Activated CD8-positive, alpha-beta T cell treated with anti-CD3 and anti-CD28 coated beads for 36 hours (primary cell): ENCODE data around the gene EPHA4. TPM values are rescaled to one million over a fixed set of nuclear protein-coding genes. Genes with fewer than 3 reads are reported as not detected.

ENCODE experiments used
- ATAC-seq: fragments of 200-7000 bp; cut with Tn5 transposase; one replicate; pipeline ENCODE4 v1.10.0; 2021; ENCODE audit warnings: mild to moderate bottlenecking, moderate library complexity
- CTCF ChIA-PET: fragments of 350-600 bp; sonication (Branson Sonifier 250); formaldehyde crosslinking; loops from one replicate; lab custom pipeline; 2021; ENCODE audit warnings: antibody characterized with exemption; lab: Charles Lee
- POLR2A ChIA-PET: fragments of 350-600 bp; sonication (Branson Sonifier 250); formaldehyde crosslinking; loops from one replicate; lab custom pipeline; 2021; ENCODE audit warnings: antibody characterized with exemption; lab: Charles Lee
- DNase-seq: peaks from one replicate; pipeline ENCODE4 v3.0.0-alpha.2; 2020
- H3K27ac Mint-ChIP-seq: one replicate; pipeline ENCODE4 v1.8.0; 2021; ENCODE audit warnings: mild to moderate bottlenecking, mixed read lengths
- H3K27me3 Mint-ChIP-seq: one replicate; pipeline ENCODE4 v1.8.0; 2021; ENCODE audit warnings: mixed read lengths
- H3K36me3 Mint-ChIP-seq: one replicate; pipeline ENCODE4 v1.8.0; 2021; ENCODE audit warnings: low read depth, mixed read lengths
- H3K4me1 Mint-ChIP-seq: one replicate; pipeline ENCODE4 v1.8.0; 2021; ENCODE audit warnings: low read depth, mixed read lengths
- H3K4me3 Mint-ChIP-seq: one replicate; pipeline ENCODE4 v1.8.0; 2021; ENCODE audit warnings: mild to moderate bottlenecking, moderate library complexity, mixed read lengths
- H3K9me3 Mint-ChIP-seq: one replicate; pipeline ENCODE4 v1.8.0; 2021; ENCODE audit warnings: mixed read lengths
- intact Hi-C: fragments of 100-400 bp; cut with micrococcal nuclease; formaldehyde crosslinking; loops from one replicate; pipeline ENCODE4 v1.10.0; 2022
- total RNA-seq, 2 experiments: library from RNA; stranded (reverse); gene quantifications; one replicate each; pipeline ENCODE4 v1.2.3, GENCODE V29; 2021
- TF ChIP-seq, protein P1 (sequence below): fragments of 200-600 bp; IDR thresholded peaks from one replicate; pipeline ENCODE4 v1.8.0; 2022; ENCODE audit warnings: antibody characterized with exemption, mild to moderate bottlenecking

The EPHA4 gene
- total RNA-seq, 2 experiments from 2014 or later = 1.8 to 2.3 TPM

DNA sequence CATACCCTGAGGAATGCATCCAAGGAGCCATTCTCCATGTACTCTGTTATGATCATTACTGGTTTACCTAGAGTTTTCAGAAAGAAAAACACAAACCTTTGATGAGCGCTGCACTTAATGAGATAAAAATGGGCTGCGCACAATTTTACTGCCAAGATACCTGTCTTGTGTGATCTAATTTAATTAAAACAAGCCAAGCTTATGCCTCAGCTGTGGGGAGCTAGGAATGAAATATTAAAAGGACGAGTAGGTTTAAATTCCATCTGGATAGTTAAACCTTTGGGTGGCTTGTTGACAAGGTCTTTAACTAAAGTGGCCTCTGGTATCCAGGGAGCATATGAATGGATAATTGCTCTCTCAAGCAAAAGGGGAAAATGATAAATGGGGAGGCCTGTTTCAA lies 135.0 kb downstream of the EPHA4 start:
- Mint-ChIP-seq H3K36me3 (no peaks in the 10 kb centered on the region), H3K9me3 (no peaks in the 10 kb centered on the region), H3K27me3 (no peaks in the 10 kb centered on the region), H3K4me1 (no peaks in the 10 kb centered on the region), H3K27ac (no peak overlapping the region), H3K4me3 (no peak overlapping the region)
- DNase-seq (no peak), ATAC-seq (no peak)
- intact Hi-C loops = no loop called here
- CTCF ChIA-PET = no interaction called here
- TF ChIP-seq, protein P1, sequence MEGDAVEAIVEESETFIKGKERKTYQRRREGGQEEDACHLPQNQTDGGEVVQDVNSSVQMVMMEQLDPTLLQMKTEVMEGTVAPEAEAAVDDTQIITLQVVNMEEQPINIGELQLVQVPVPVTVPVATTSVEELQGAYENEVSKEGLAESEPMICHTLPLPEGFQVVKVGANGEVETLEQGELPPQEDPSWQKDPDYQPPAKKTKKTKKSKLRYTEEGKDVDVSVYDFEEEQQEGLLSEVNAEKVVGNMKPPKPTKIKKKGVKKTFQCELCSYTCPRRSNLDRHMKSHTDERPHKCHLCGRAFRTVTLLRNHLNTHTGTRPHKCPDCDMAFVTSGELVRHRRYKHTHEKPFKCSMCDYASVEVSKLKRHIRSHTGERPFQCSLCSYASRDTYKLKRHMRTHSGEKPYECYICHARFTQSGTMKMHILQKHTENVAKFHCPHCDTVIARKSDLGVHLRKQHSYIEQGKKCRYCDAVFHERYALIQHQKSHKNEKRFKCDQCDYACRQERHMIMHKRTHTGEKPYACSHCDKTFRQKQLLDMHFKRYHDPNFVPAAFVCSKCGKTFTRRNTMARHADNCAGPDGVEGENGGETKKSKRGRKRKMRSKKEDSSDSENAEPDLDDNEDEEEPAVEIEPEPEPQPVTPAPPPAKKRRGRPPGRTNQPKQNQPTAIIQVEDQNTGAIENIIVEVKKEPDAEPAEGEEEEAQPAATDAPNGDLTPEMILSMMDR = no peak
- POLR2A ChIA-PET = no interaction called here

DNA sequence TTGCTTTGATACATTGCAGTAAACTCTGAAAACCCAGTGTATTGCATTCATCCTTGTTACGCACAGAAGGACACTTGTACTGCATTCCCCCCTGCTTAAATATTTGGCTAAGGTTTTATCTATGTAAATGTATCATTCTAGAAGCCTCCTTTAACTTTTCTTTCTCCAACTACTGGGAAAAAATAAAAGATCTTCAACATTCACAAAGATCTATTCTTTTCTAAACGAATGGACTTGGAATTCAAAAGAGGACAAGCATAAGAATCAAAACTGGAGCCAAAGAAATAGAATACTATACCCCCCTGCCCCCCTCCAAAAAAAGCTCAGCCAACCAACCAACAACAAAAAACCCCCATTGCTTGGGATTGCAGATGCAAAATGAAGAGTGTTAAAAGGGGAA lies 136.9 kb downstream of the EPHA4 start:
- TF ChIP-seq, protein P1 = no peak
- intact Hi-C loops = no loop called here
- ChIA-PET POLR2A (no interaction called here), CTCF (no interaction called here)
- Mint-ChIP-seq H3K27me3 (no peaks in the 10 kb centered on the region), H3K4me3 (no peak overlapping the region), H3K27ac (no peak overlapping the region), H3K36me3 (no peaks in the 10 kb centered on the region), H3K9me3 (no peaks in the 10 kb centered on the region), H3K4me1 (no peaks in the 10 kb centered on the region)
- DNase-seq (no peak), ATAC-seq (no peak)

DNA sequence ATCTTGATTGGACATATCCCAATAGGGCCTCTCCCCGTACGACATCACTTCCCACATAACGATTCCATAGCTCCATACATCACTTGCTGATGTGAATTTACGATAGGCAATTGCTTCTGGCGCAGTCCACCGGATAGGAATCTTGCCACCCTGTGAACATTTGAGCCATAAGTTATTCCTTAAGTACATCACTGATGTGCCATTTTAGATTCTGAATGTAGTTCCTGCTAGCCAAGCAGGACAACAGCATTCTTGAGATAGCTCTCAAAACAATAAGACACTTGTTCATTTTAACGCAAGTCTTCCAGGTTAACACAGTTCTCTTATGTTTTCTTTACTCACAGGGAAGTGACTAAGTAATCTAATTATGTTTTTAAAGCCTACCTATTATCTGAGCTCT lies 138.0 kb downstream of the EPHA4 start:
- no peak for ATAC-seq
- Mint-ChIP-seq H3K9me3 (no peaks in the 10 kb centered on the region), H3K27me3 (no peaks in the 10 kb centered on the region), H3K4me3 (no peak overlapping the region), H3K4me1 (no peaks in the 10 kb centered on the region), H3K27ac (no peak overlapping the region), H3K36me3 (no peaks in the 10 kb centered on the region)
- CTCF ChIA-PET = interaction anchor here (1.2 kb wide), 1 partner anchor 140 kb away, joined by 3 read pairs; no protein-coding TSS in a partner anchor
- intact Hi-C loops = no loop called here
- POLR2A ChIA-PET = interaction anchor here (0.6 kb wide), 1 partner anchor 1912 kb away, joined by 3 read pairs; no protein-coding TSS in a partner anchor
- TF ChIP-seq, protein P1 = no peak
- DNase-seq = no peak

DNA sequence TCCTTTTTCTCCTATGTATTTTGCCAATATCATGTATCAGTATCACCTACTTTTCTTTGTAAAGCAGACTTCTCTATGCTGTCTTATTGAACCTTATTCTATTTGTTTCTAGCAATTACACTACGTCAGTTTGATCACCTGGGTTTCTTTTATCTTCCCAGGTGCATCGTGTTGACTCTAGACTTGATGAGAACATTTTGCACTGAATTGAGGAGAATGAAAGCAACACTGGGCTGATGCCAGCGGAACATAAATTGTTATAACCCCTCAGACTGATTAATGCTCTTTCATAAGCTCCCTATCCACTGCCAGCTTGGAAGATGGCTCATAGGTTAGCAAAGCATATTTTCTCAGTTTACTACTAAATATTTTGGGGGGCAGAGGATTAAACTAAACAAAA lies 140.6 kb downstream of the EPHA4 start:
- Mint-ChIP-seq H3K36me3 (no peaks in the 10 kb centered on the region), H3K4me1 (no peaks in the 10 kb centered on the region), H3K4me3 (no peak overlapping the region), H3K27me3 (no peaks in the 10 kb centered on the region), H3K9me3 (no peaks in the 10 kb centered on the region), H3K27ac (no peak overlapping the region)
- POLR2A ChIA-PET = no interaction called here
- intact Hi-C loops = no loop called here
- TF ChIP-seq, protein P1 = no peak
- no peak for DNase-seq
- CTCF ChIA-PET = no interaction called here
- ATAC-seq = no peak

DNA sequence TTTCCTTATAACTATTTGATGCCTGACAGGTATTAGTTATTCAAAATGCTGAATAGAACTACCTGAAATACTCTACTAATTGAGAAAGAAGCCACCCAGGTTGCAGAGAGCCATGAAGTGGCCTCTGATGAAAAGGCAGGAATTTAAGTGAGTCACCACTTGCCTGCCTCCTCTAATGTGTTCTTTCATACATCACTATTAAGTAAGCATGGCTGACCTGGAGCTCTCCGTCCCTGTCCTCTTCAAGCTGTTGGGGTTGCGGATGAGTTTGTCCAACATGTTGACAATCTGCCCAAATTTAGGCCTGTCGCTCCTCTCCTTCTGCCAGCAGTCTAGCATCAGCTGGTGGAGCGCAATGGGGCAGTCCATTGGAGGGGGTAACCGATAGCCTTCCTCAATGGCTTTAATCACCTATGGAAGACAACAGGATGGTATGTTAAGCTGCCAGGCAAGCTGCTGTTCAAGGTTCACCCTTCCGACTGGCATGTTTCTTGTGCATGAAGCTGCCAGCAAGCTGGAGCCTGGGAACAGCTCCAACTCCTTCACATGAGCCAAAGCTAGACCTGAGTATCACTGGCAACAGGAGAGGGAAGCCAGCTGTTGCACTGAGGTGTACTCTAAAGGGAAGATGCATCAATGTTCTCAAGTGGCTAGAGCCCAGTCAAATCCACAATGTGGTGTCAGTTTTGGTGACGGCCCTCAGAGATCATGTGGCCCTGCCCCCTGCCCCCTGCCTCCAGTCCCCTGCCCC lies 142.2 kb downstream of the EPHA4 start:
- Mint-ChIP-seq H3K4me3 (no peak overlapping the region), H3K36me3 (no peaks in the 10 kb centered on the region), H3K27me3 (no peaks in the 10 kb centered on the region), H3K9me3 (no peaks in the 10 kb centered on the region), H3K4me1 (no peaks in the 10 kb centered on the region), H3K27ac (no peak overlapping the region)
- intact Hi-C loops = no loop called here
- POLR2A ChIA-PET = interaction anchor here (0.6 kb wide), 1 partner anchor 72 kb away, joined by 3 read pairs; no protein-coding TSS in a partner anchor
- TF ChIP-seq, protein P1 = no peak
- no peak for DNase-seq
- no peak for ATAC-seq
- CTCF ChIA-PET = no interaction called here
